Psoas muscle (tissue), 8 donors: ENCODE measurements around the gene IL34. TPM values are rescaled to one million over a fixed set of nuclear protein-coding genes. Genes with fewer than 3 reads are reported as not detected.

Source experiments
- ATAC-seq, 4 donors: fragments of 200-7000 bp; cut with Tn5 transposase; one replicate each; pipeline ENCODE4 v1.9.1; 2020; ENCODE audit warnings: moderate library complexity in 3 of 4, mild to moderate bottlenecking in 2 of 4
- DNase-seq, 2 donors: peaks; one replicate each; pipeline ENCODE4 v3.0.0-alpha.2; 2020
- H3K27ac ChIP-seq: fragments of 200-600 bp; one replicate; pipeline ENCODE4 v1.8.0; 2022
- H3K27me3 ChIP-seq, 3 donors: fragments of 200-600 bp in 1 of 3; one replicate each; pipeline versions ENCODE4 v1.6.1 to v1.8.0; 2013 to 2022; ENCODE audit warnings: low read length in 2 of 3, mild to moderate bottlenecking in 2 of 3, moderate library complexity in 1 of 3; ENCODE audit not compliant: insufficient read depth in 3 of 3
- H3K36me3 ChIP-seq, 2 donors: fragments of 200-600 bp in 1 of 2; one replicate each; pipeline versions ENCODE4 v1.6.1 to v1.8.0; 2013 to 2022; ENCODE audit warnings: low read depth in 1 of 2, mild to moderate bottlenecking in 1 of 2, moderate library complexity in 1 of 2; ENCODE audit not compliant: insufficient read depth in 1 of 2
- H3K4me1 ChIP-seq: fragments of 200-600 bp; one replicate; pipeline ENCODE4 v1.8.0; 2022
- H3K4me3 ChIP-seq: fragments of 200-600 bp; one replicate; pipeline ENCODE4 v1.8.0; 2022; ENCODE audit warnings: mild to moderate bottlenecking
- H3K9me3 ChIP-seq: fragments of 200-600 bp; one replicate; pipeline ENCODE4 v1.8.0; 2022
- CTCF ChIP-seq: fragments of 200-600 bp; IDR thresholded peaks from one replicate; pipeline ENCODE4 v1.8.0; 2022; ENCODE audit warnings: antibody characterized with exemption
- WGBS, 3 donors: extraction: QIAGEN DNeasy Blood & Tissue Kit; methylation state at CpG; one replicate each; pipeline versions ENCODE4 v1.1.6 to v1.1.7; 2013; 5-methylcytosine and 5-hydroxymethylcytosine counted together
- intact Hi-C, 2 donors: fragments of 100-400 bp; cut with DNase I; formaldehyde crosslinking; loops; one replicate each; pipeline versions ENCODE4 v1.11.0 to v1.14.2; 2022
- polyA plus RNA-seq, 3 donors: library from polyadenylated mRNA; stranded (reverse); fragments of 200-250 nt; gene quantifications; one replicate each; pipeline ENCODE4 v1.2.3, GENCODE V29; 2013
- total RNA-seq, 4 donors: library from RNA; stranded (reverse); fragmentation: NEBNext Ultra II Directional in 2 of 4; extraction: Animal tissue kit (Norgen Biotek cat#: 25700) in 2 of 4; gene quantifications; one replicate each; pipeline versions ENCODE4 v1.2.1 to v1.2.4, GENCODE V29; 2021 to 2023
- donor health status: healthy with polysubstance abuse.
- donor health status: DM: no; HTN: no; CAD: no; lungs with moderate emphysema.
- donor health status: Bipolar disorder and iron deficiency.
- donor health status: healthy.
- donor health status: DM: yes; HTN: yes; CAD: no.
- donor health status: DM: no; HTN: no; CAD: no.
- donor health status: DM: no; HTN: no; CAD: no.
- donor health status: DM: yes; HTN: yes; CAD: no.

IL34 gene
- total and polyA plus RNA-seq, 7 donors = 0.89 to 18.5 (median 6.5) TPM

DNA sequence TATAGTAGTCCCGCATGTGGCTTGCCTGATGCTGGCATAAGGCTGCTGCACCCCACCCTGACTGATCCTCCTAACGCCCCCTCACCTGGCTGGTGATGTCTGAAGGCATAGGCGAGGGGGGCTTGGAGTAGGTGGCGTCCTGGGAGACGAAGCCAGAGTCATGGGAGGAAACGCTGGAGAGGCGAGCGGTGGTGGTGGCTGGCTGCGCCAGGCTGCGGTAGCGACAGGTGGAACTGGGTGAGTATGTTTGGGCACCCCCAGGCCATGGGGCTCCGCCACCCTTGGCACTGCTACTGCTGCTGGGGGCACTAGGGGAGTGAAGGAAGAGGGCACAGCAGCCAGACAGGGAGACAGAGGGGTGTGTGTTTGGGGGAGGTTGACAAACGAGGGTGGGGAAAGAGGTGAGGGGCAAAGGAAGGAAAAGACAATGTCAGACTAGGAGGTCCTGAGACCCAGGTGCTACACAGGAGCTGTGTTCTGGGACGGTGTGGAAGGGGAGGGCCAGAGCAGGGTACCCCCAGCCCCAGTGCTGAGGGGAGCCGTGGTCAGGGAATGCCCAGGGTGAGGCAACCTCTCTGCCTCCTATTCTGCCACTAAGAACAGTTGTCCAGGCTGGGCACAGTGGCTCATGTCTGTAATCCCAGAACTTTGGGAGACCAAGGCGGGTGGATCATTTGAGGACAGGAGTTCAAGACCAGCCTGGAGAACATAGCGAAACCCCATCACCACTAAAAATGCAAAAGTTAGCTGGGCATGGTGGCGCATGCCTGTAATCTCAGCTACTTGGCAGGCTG is 28.1 kb downstream of the IL34 start:
- DNase-seq (peak; percentile 10 to 38), ATAC-seq (no peak)
- intact Hi-C loops = no loop called here
- 82 to 91% (median 83%) methylated on average over 18 of the region's 18 CpGs for WGBS, 3 donors
- H3K4me3 ChIP-seq = no peak overlapping the region
- no peaks in the 10 kb centered on the region for H3K9me3 ChIP-seq
- no peaks in the 10 kb centered on the region for H3K27me3 ChIP-seq
- no peaks in the 10 kb centered on the region for H3K4me1 ChIP-seq
- H3K27ac ChIP-seq = no peak overlapping the region
- no peak for TF ChIP-seq CTCF
- H3K36me3 ChIP-seq = peaks cover 8 to 99% of the 10 kb centered on the region in 2 donors

GRCh38 chr16:70675851-70676513 is 29.6 kb downstream of the IL34 start:
- intact Hi-C loops = no loop called here
- peaks cover 3% of the 10 kb centered on the region for H3K4me1 ChIP-seq
- 50 to 54% (median 51%) methylated on average over 7 of the region's 7 CpGs for WGBS, 3 donors
- H3K27ac ChIP-seq = no peak overlapping the region
- no peak for TF ChIP-seq CTCF
- H3K27me3 ChIP-seq = no peaks in the 10 kb centered on the region
- peaks cover 8 to 97% of the 10 kb centered on the region in 2 donors for H3K36me3 ChIP-seq
- H3K4me3 ChIP-seq = no peak overlapping the region
- ATAC-seq = peak; percentile 29 to 51 (median 42)
- peak; percentile 31 to 68 for DNase-seq
- no peaks in the 10 kb centered on the region for H3K9me3 ChIP-seq

GRCh38 chr16:70676675-70677498 is 30.5 kb downstream of the IL34 start:
- H3K9me3 ChIP-seq = no peaks in the 10 kb centered on the region
- TF ChIP-seq CTCF = no peak
- H3K27ac ChIP-seq = no peak overlapping the region
- WGBS, 3 donors = 82 to 90% (median 90%) methylated on average over 14 of the region's 14 CpGs
- DNase-seq (peak; percentile 26 to 28), ATAC-seq (no peak)
- H3K27me3 ChIP-seq = no peaks in the 10 kb centered on the region
- H3K36me3 ChIP-seq = peaks cover 8 to 89% of the 10 kb centered on the region in 2 donors
- peaks cover 11% of the 10 kb centered on the region for H3K4me1 ChIP-seq
- intact Hi-C loops = no loop called here
- no peak overlapping the region for H3K4me3 ChIP-seq

- no peak overlapping the region for H3K4me3 ChIP-seq
- peaks cover 8 to 83% of the 10 kb centered on the region in 2 donors for H3K36me3 ChIP-seq
- TF ChIP-seq CTCF = no peak
- intact Hi-C loops = no loop called here
- no peaks in the 10 kb centered on the region for H3K9me3 ChIP-seq
- ATAC-seq = no peak
- H3K4me1 ChIP-seq = peaks cover 17% of the 10 kb centered on the region
- 79 to 91% (median 81%) methylated on average over 14 to 15 of the region's 15 CpGs for WGBS, 3 donors
- DNase-seq = peak; percentile 15 to 44
- H3K27me3 ChIP-seq = no peaks in the 10 kb centered on the region
- H3K27ac ChIP-seq = no peak overlapping the region
Observed at GRCh38 chr16:70677499-70678120, 31.3 kb downstream of the IL34 start.
